B cell (primary cell): Measurements from ENCODE around the gene ADAM12.

ENCODE experiments used
- EZH2 ChIP-seq: IDR thresholded peaks from 2 replicates; pipeline ENCODE4 v1.6.1; 2012; ENCODE audit warnings: borderline replicate concordance, low read depth, mild to moderate bottlenecking, moderate library complexity, low read length; ENCODE audit not compliant: insufficient read depth, poor library complexity, severe bottlenecking
- TF ChIP-seq, protein P1 (sequence below): fragments of 200-600 bp; IDR thresholded peaks from one replicate; pipeline ENCODE4 v1.8.0; 2022; ENCODE audit warnings: antibody characterized with exemption, mild to moderate bottlenecking

DNA sequence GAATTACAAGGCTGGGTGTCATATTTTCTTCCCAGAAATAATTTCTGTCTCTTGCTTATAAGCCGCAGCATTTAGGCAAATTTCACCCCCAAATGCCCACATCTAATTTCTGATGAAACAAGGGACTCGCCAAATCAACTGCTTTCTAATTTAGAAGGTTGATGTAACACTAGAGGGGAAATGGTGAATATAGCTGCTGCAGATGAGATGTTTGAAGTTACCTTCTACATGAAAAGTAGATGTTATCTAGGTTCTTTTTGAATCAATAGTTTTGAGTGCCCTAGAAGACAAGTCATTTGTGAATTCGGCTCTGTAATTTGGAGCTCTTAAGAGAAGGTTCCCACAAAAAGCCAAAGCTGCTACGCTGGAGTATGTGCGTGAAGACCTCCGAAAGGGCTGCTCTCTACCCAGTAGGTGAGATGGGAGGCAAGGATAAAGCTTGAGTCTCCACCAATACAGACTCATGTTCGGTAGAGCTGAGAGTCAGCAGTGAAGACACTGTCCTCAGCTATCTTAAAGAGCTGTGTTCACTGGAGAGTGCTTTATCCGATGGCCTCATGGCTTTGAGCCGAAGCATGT is 392.5 kb downstream of the ADAM12 start:
- TF ChIP-seq, protein P1, sequence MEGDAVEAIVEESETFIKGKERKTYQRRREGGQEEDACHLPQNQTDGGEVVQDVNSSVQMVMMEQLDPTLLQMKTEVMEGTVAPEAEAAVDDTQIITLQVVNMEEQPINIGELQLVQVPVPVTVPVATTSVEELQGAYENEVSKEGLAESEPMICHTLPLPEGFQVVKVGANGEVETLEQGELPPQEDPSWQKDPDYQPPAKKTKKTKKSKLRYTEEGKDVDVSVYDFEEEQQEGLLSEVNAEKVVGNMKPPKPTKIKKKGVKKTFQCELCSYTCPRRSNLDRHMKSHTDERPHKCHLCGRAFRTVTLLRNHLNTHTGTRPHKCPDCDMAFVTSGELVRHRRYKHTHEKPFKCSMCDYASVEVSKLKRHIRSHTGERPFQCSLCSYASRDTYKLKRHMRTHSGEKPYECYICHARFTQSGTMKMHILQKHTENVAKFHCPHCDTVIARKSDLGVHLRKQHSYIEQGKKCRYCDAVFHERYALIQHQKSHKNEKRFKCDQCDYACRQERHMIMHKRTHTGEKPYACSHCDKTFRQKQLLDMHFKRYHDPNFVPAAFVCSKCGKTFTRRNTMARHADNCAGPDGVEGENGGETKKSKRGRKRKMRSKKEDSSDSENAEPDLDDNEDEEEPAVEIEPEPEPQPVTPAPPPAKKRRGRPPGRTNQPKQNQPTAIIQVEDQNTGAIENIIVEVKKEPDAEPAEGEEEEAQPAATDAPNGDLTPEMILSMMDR: no peak
- TF ChIP-seq EZH2: no peak
